ENCODE data around the gene PEPD.
"Not testable (repeated sequence)": the region's sequence is repeated elsewhere in the genome, so short reads cannot be mapped to it uniquely, and the experiment has no call there.

PEPD gene

DNA sequence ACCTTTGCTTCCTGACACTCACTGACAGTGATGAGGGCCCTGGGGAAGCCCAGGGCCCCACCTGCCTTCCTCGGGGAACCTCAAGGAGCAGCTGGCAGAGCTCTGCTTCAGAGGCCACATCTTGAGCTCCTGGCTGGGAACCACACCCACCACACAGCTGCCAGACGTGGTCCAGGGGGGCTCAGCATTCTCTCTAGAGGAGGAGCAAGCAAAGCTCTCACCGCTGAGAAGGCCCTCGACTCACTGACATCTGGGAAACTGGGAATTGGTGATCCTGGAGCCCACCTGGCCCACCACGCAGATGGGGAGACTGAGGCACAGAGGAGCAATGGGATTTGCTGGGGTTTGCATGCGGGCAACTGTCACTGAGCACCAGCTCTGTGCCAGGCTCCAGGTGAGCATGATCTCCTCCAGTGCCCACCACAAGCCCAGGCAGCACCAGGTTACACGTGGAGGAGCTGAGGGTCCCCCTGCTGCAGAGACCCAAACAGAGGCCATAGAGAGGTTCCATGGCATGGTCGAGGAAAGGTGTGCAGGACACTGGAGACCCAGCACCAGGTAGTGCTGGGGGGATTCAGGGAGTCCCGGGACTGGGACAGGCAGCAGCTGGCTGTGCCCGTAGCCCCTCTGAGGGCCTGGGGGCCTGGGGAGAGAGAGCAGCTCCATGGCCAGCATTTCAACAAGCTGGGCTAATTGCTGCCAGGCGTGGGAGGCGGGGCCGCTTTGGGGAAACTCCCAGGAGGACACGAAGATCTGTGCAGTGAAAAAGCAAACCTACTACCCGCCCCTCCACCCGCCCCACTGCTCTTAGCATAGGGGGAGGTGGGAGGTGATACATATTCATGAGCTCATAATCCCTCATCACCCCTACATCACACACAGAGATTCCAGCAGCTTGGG, 33.4 kb downstream of the PEPD start:
- H3K27ac ChIP-seq (ENCODE audit: low read depth, low read length) = no peak overlapping the region
- H3K27me3 ChIP-seq (ENCODE audit: insufficient read depth, low read length) = no peaks in the 10 kb centered on the region
- H2AFZ ChIP-seq (ENCODE audit: low read length, unreplicated experiment) = no peak overlapping the region
- H3K36me3 ChIP-seq (ENCODE audit: insufficient read depth, low read length) = no peaks in the 10 kb centered on the region
- no peak overlapping the region for H3K4me3 ChIP-seq (ENCODE audit: low read depth, low read length)
- no peaks in the 10 kb centered on the region for H3K79me2 ChIP-seq (ENCODE audit: control insufficient read depth, insufficient read depth, low read length, unreplicated experiment)
- no peaks in the 10 kb centered on the region for H3K4me1 ChIP-seq (ENCODE audit: control insufficient read depth, insufficient read depth, low read length, unreplicated experiment)

DNA sequence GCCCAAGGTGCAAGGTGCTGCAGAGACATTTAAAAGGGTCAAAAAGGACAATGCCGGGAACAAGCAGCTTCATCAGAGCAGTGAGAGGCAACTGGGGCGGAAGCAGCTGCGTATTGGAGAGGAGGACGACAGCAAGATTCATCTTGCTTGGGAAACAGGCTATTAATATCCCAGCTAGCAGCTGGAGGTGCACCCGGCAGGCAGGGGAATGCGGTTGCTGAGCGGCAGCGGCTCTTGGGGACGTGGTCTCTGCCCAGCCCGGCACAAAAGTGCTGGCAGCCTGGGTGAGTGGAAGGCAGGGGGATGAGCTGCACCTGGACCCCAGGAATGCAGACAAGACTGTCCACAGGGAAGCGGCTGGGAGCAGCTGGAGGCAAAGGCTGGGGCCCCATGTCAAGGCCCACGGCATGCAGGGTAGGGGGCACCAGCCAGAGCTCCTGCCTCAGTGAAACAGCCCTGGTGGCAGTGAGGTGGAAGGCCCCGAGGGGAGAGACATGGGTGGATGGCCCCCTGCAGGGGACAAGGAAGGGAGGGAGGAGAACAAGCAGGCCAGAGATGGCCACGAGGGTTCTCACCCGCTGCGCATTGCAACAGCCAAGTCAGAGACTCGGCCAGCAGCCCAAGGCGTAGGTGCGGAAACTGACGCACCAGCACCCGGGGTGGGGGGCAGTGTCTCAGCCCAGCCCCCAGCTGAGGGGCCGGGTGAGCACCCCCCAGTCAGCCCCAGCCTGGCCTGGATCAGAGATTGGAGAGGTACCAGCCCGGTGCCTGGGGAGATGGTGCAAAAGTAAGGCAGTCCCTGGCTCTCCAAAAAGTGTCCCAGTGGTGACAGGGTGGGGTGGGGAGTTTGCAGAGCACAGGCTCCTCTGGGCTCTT, 34.4 kb downstream of the PEPD start:
- no peaks in the 10 kb centered on the region for H3K4me1 ChIP-seq (ENCODE audit: control insufficient read depth, insufficient read depth, low read length, unreplicated experiment)
- 0 out of 2 replicates have a peak, but pooled peaks cover 5% of the 10 kb centered on the region for H3K36me3 ChIP-seq (ENCODE audit: insufficient read depth, low read length)
- H2AFZ ChIP-seq (ENCODE audit: low read length, unreplicated experiment) = no peak overlapping the region
- H3K27ac ChIP-seq (ENCODE audit: low read depth, low read length) = no peak overlapping the region
- no peak overlapping the region for H3K4me3 ChIP-seq (ENCODE audit: low read depth, low read length)
- H3K27me3 ChIP-seq (ENCODE audit: insufficient read depth, low read length) = no peaks in the 10 kb centered on the region
- H3K79me2 ChIP-seq (ENCODE audit: control insufficient read depth, insufficient read depth, low read length, unreplicated experiment) = no peaks in the 10 kb centered on the region

DNA sequence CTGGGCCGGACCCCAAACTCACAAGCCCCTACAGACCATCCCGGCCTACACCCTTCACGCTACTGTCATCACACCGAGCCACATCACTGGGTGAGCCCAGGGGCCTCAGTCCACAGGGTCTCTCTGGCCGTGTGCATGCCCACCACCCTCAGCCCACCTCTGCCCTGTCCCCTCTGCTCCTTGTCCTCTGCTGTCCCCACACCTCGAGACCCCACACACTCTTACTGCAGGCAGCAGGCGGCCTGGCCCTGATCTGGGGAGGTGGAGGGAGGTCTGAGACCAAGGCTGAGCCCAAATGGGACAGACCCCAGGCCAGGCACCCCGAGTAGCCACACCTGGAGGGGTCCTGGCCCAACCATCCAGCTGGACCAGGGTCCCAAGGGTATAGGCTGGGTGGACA, 35.2 kb downstream of the PEPD start:
- Histone ChIP-seq H2AFZ (ENCODE audit: low read length, unreplicated experiment) (no peak overlapping the region), H3K4me3 (ENCODE audit: low read depth, low read length) (no peak overlapping the region), H3K79me2 (ENCODE audit: control insufficient read depth, insufficient read depth, low read length, unreplicated experiment) (no peaks in the 10 kb centered on the region), H3K27ac (ENCODE audit: low read depth, low read length) (no peak overlapping the region), H3K4me1 (ENCODE audit: control insufficient read depth, insufficient read depth, low read length, unreplicated experiment) (no peaks in the 10 kb centered on the region), H3K36me3 (ENCODE audit: insufficient read depth, low read length) (0 out of 2 replicates have a peak, but pooled peaks cover 5% of the 10 kb centered on the region), H3K27me3 (ENCODE audit: insufficient read depth, low read length) (no peaks in the 10 kb centered on the region)

DNA sequence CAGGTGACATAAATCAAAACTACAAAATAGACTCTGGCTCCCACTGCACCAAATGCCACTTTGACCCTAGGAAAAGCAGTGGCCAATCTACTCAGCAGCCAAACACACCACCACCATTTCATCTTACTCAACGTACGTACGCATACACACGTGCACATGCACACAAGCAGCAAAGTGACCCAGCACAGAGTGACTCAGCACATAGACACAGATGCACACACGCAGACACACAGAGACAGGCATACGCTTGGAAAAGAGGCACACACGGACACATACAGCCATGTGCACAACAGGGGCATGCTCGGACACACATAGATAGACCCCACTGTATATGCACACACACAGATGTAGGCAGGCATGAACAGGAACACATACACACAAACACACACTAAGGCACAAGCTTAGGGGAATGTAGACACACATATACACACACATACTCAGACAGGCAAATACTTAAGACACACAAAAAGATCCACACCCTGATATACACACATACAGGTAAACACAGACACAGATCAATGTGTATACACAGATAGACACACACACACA, 37.3 kb downstream of the PEPD start:
- Histone ChIP-seq H2AFZ (ENCODE audit: low read length, unreplicated experiment) (no peak overlapping the region), H3K27ac (ENCODE audit: low read depth, low read length) (no peak overlapping the region), H3K4me3 (ENCODE audit: low read depth, low read length) (no peak overlapping the region), H3K4me1 (ENCODE audit: control insufficient read depth, insufficient read depth, low read length, unreplicated experiment) (no peaks in the 10 kb centered on the region), H3K27me3 (ENCODE audit: insufficient read depth, low read length) (no peaks in the 10 kb centered on the region), H3K79me2 (ENCODE audit: control insufficient read depth, insufficient read depth, low read length, unreplicated experiment) (no peaks in the 10 kb centered on the region), H3K36me3 (ENCODE audit: insufficient read depth, low read length) (peaks cover 9% of the 10 kb centered on the region)

DNA sequence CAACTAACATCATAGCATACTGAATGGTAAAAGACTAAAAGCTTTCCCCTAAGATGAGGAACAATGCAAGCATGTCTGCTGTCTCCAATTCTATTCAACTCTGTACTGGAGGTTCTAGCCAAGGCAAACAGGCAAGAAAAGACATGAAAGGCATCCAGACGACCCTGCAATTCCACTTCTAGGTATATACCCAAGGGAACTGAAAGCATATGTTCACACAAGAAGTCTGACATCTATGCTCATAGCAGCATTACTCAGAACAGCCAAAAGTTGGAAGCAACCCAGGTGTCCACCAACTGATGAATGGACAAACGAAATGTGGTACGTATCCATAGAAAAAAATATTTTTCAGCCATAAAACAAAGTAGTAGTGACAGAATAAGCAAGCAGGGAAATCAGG, 39.1 kb downstream of the PEPD start:
- no peaks in the 10 kb centered on the region for H3K4me1 ChIP-seq (ENCODE audit: control insufficient read depth, insufficient read depth, low read length, unreplicated experiment)
- H3K36me3 ChIP-seq (ENCODE audit: insufficient read depth, low read length) = peaks cover 13% of the 10 kb centered on the region
- no peak overlapping the region for H3K4me3 ChIP-seq (ENCODE audit: low read depth, low read length)
- no peak overlapping the region for H3K27ac ChIP-seq (ENCODE audit: low read depth, low read length)
- no peaks in the 10 kb centered on the region for H3K79me2 ChIP-seq (ENCODE audit: control insufficient read depth, insufficient read depth, low read length, unreplicated experiment)
- no peak overlapping the region for H2AFZ ChIP-seq (ENCODE audit: low read length, unreplicated experiment)
- H3K27me3 ChIP-seq (ENCODE audit: insufficient read depth, low read length) = no peaks in the 10 kb centered on the region

DNA sequence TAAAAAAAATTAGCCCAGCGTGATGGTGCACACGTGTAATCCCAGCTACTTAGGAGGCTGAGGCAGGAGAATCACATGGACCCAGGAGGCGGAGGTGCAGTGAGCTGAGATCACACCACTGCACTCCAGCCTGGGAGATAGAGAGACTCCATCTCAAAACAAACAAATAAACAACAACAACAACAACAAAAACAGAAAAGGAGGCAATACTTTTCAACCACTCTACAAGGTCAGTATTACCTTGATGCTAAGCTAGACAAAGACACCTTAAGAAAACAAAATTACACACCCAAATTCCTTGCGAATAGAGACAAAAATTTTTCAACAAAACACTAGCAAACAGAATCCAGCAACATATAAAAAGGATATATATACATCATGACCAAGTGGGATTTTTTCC, 39.7 kb downstream of the PEPD start:
- no peak overlapping the region for H3K27ac ChIP-seq (ENCODE audit: low read depth, low read length)
- H3K27me3 ChIP-seq (ENCODE audit: insufficient read depth, low read length) = no peaks in the 10 kb centered on the region
- no peak overlapping the region for H3K4me3 ChIP-seq (ENCODE audit: low read depth, low read length)
- H2AFZ ChIP-seq (ENCODE audit: low read length, unreplicated experiment) = no peak overlapping the region
- H3K36me3 ChIP-seq (ENCODE audit: insufficient read depth, low read length) = peaks cover 16% of the 10 kb centered on the region
- H3K79me2 ChIP-seq (ENCODE audit: control insufficient read depth, insufficient read depth, low read length, unreplicated experiment) = no peaks in the 10 kb centered on the region
- no peaks in the 10 kb centered on the region for H3K4me1 ChIP-seq (ENCODE audit: control insufficient read depth, insufficient read depth, low read length, unreplicated experiment)

DNA sequence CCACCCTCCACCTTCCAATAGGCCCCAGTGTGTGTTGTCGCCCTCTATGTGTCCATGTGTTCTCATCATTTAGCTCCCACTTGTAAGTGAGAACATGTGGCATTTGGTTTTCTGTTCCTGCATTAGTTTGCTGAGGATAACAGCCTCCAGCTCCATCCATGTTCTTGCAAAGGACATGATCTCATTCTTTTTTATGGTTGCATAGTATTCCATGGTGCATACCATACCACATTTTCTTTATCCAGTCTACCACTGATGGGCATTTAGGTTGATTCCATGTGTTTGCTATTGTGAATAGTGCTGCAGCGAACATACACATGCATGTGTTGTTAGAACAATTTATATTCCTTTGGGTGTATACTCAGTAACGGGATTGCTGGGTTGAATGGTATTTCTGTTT, 42.0 kb downstream of the PEPD start:
- not testable (repeated sequence) for H3K27me3 ChIP-seq (ENCODE audit: insufficient read depth, low read length); H3K4me3 ChIP-seq (ENCODE audit: low read depth, low read length); H2AFZ ChIP-seq (ENCODE audit: low read length, unreplicated experiment); H3K4me1 ChIP-seq (ENCODE audit: control insufficient read depth, insufficient read depth, low read length, unreplicated experiment); H3K27ac ChIP-seq (ENCODE audit: low read depth, low read length); H3K79me2 ChIP-seq (ENCODE audit: control insufficient read depth, insufficient read depth, low read length, unreplicated experiment)
- H3K36me3 ChIP-seq (ENCODE audit: insufficient read depth, low read length) = peaks cover 16% of the 10 kb centered on the region

DNA sequence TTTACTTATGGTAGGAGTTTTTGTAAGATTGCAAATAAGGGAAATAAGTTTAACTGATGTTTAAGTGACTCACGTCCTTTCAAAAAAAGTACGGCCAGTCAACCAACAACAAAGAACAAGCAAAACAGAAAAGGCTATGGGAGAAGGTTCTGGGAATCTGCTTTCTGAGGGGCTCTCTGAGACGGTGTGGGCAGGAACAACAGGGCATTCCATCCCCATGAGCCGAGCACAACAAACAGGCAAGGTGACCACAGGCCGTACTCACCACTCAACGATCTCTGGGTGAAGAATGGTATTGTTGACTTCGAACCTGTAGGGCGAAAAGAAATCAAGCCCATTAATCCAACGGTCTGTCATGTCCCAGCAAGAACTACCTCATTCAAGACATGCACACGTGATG, 43.8 kb downstream of the PEPD start:
- Histone ChIP-seq H3K4me3 (ENCODE audit: low read depth, low read length) (no peak overlapping the region), H3K27me3 (ENCODE audit: insufficient read depth, low read length) (no peaks in the 10 kb centered on the region), H3K79me2 (ENCODE audit: control insufficient read depth, insufficient read depth, low read length, unreplicated experiment) (no peaks in the 10 kb centered on the region), H3K4me1 (ENCODE audit: control insufficient read depth, insufficient read depth, low read length, unreplicated experiment) (peaks cover 14% of the 10 kb centered on the region), H3K27ac (ENCODE audit: low read depth, low read length) (no peak overlapping the region), H3K36me3 (ENCODE audit: insufficient read depth, low read length) (peaks cover 16% of the 10 kb centered on the region), H2AFZ (ENCODE audit: low read length, unreplicated experiment) (no peak overlapping the region)

DNA sequence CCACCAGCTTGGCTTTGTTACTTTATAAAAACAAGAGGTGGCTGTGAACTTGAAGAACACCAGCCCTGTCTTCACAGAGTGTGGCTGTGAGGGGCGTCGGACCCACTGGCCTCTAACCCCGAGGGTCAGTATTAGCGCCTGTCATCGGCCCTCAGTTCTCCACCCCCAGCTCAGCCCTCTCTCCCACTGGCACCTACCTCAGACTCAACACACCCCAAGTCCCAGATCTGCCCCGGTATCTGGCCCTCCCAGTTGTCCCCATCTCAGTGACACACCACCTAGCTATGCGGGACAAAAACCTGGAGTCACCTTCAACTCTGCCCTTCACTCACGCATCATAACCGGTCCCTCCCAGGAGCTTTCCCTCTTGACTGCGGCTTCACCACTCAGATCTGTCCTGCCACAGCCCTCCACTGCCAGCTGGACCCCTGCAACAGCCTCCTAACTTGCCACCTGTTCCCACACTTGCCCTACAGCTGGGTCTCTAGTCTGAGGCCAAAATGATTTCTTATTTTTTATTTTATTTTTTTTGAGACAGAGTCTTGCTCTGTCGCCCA, 45.4 kb downstream of the PEPD start:
- H3K79me2 ChIP-seq (ENCODE audit: control insufficient read depth, insufficient read depth, low read length, unreplicated experiment) = no peaks in the 10 kb centered on the region
- no peak overlapping the region for H3K27ac ChIP-seq (ENCODE audit: low read depth, low read length)
- H2AFZ ChIP-seq (ENCODE audit: low read length, unreplicated experiment) = no peak overlapping the region
- H3K4me1 ChIP-seq (ENCODE audit: control insufficient read depth, insufficient read depth, low read length, unreplicated experiment) = peaks cover 20% of the 10 kb centered on the region
- peaks cover 11% of the 10 kb centered on the region for H3K36me3 ChIP-seq (ENCODE audit: insufficient read depth, low read length)
- H3K4me3 ChIP-seq (ENCODE audit: low read depth, low read length) = no peak overlapping the region
- no peaks in the 10 kb centered on the region for H3K27me3 ChIP-seq (ENCODE audit: insufficient read depth, low read length)

DNA sequence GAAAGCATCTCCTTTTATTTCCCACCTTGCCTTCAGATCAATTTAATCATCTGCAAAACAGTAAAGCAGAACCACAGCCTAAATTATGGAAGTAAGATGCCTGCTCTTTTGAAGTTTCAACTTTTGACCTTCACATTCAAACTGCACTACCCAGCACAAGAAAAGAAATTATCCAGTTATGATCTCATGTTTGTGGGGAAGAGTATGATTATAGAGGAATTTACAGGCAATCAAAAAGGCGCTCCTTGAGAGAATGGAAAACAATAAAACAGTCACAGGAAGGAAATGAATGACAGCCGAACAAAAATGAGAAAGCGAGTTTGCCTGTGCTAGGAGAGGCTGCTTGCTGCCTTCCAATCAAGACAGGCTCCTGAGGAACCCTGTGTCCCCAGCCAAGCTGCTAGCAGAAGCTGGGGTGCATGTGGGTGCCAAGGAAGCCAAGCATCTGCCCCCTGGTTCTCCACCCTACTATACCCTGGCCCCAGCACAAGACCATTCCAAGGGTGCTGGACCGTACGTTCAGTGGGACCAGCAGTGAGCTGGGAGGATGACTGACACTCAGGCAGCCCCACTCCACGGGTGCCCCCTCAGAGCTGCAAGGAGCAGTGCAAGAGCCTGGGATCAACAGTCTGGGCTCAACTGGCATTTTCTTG, 47.8 kb downstream of the PEPD start:
- peak overlapping the region; percentile 99 for H3K27ac ChIP-seq (ENCODE audit: low read depth, low read length)

More for the DNA sequence above, 47.8 kb downstream of the PEPD start:
- 0 out of 2 replicates have a peak, but pooled peaks cover 7% of the 10 kb centered on the region for H3K36me3 ChIP-seq (ENCODE audit: insufficient read depth, low read length)
- no peaks in the 10 kb centered on the region for H3K79me2 ChIP-seq (ENCODE audit: control insufficient read depth, insufficient read depth, low read length, unreplicated experiment)
- no peak overlapping the region for H3K4me3 ChIP-seq (ENCODE audit: low read depth, low read length)
- H2AFZ ChIP-seq (ENCODE audit: low read length, unreplicated experiment) = no peak overlapping the region
- no peaks in the 10 kb centered on the region for H3K27me3 ChIP-seq (ENCODE audit: insufficient read depth, low read length)
- peaks cover 20% of the 10 kb centered on the region for H3K4me1 ChIP-seq (ENCODE audit: control insufficient read depth, insufficient read depth, low read length, unreplicated experiment)
